ENCODE results near the gene TLR6. TPM values are rescaled to one million over a fixed set of nuclear protein-coding genes. Genes with fewer than 3 reads are reported as not detected.

TLR6 gene
- total and polyA plus RNA-seq, 2 experiments from 2014 or later, result 0.24 to 1.1 TPM

GRCh38 chr4:38856046-38856445, 571 bp downstream of the TLR6 start:
- TF ChIP-seq, protein P1, sequence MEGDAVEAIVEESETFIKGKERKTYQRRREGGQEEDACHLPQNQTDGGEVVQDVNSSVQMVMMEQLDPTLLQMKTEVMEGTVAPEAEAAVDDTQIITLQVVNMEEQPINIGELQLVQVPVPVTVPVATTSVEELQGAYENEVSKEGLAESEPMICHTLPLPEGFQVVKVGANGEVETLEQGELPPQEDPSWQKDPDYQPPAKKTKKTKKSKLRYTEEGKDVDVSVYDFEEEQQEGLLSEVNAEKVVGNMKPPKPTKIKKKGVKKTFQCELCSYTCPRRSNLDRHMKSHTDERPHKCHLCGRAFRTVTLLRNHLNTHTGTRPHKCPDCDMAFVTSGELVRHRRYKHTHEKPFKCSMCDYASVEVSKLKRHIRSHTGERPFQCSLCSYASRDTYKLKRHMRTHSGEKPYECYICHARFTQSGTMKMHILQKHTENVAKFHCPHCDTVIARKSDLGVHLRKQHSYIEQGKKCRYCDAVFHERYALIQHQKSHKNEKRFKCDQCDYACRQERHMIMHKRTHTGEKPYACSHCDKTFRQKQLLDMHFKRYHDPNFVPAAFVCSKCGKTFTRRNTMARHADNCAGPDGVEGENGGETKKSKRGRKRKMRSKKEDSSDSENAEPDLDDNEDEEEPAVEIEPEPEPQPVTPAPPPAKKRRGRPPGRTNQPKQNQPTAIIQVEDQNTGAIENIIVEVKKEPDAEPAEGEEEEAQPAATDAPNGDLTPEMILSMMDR (IDR thresholded peaks at IDR 0.05; ENCODE audit: poor library complexity), result no peak
- no peak for TF ChIP-seq EZH2phosphoT487 (IDR thresholded peaks at IDR 0.05; ENCODE audit: low read depth, severe bottlenecking, unreplicated experiment)
- TF ChIP-seq EZH2 (IDR thresholded peaks at IDR 0.05; ENCODE audit: borderline replicate concordance), result no peak
- 79% methylated on average over 4 of the region's 4 CpGs for WGBS (ENCODE audit: low lambda C conversion rate, missing lambda C conversion rate)
- Histone ChIP-seq H2AFZ (peak overlapping the region; percentile 73), H3K4me3 (no peak overlapping the region), H3K4me1 (ENCODE audit: insufficient read depth) (no peaks in the 10 kb centered on the region), H3K79me2 (no peaks in the 10 kb centered on the region), H3K27me3 (no peaks in the 10 kb centered on the region), H3K36me3 (replicated peaks; ENCODE audit: insufficient read depth, low read depth) (no peaks in the 10 kb centered on the region), H3K27ac (no peak overlapping the region), H3K9me2 (replicated peaks; ENCODE audit: insufficient read depth) (no peaks in the 10 kb centered on the region), H3K4me2 (peak overlapping the region; percentile 70), H3K9me3 (ENCODE audit: low read depth) (no peaks in the 10 kb centered on the region), H4K20me1 (ENCODE audit: insufficient read depth, poor library complexity, severe bottlenecking) (no peaks in the 10 kb centered on the region)
- DNase-seq (ENCODE audit: low spot score), result no peak

DNA sequence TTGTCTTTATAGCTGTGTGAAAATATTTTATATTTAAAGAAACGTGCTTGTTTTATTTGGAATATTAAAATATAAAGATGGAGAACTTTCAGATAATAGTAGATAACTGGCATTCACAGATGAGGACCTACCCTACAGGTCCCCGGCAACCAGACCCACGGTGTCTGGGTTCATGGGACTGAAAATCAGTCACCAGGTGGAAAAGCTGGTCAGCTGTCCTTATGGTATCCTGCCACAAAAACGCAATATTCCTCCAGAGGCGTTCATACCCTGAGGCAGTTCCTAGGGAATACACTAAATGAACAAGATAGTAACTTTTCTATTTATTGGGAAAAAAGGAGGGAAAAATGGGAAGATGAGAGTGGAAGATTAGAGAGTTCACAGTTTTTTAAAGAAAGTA, 1.2 kb downstream of the TLR6 start:
- Histone ChIP-seq H3K27me3 (no peaks in the 10 kb centered on the region), H3K4me2 (no peak overlapping the region), H2AFZ (no peak overlapping the region), H3K4me1 (ENCODE audit: insufficient read depth) (no peaks in the 10 kb centered on the region), H3K9me2 (replicated peaks; ENCODE audit: insufficient read depth) (no peaks in the 10 kb centered on the region), H3K4me3 (no peak overlapping the region), H3K36me3 (replicated peaks; ENCODE audit: insufficient read depth, low read depth) (no peaks in the 10 kb centered on the region), H3K27ac (no peak overlapping the region), H3K9me3 (ENCODE audit: low read depth) (no peaks in the 10 kb centered on the region), H3K79me2 (no peaks in the 10 kb centered on the region), H4K20me1 (ENCODE audit: insufficient read depth, poor library complexity, severe bottlenecking) (no peaks in the 10 kb centered on the region)
- no peak for DNase-seq (ENCODE audit: low spot score)
- TF ChIP-seq EZH2phosphoT487 (IDR thresholded peaks at IDR 0.05; ENCODE audit: low read depth, severe bottlenecking, unreplicated experiment) (no peak), EZH2 (IDR thresholded peaks at IDR 0.05; ENCODE audit: borderline replicate concordance) (no peak)
- TF ChIP-seq, protein P1 (IDR thresholded peaks at IDR 0.05; ENCODE audit: poor library complexity), result no peak
- 84% methylated on average over 5 of the region's 5 CpGs for WGBS (ENCODE audit: low lambda C conversion rate, missing lambda C conversion rate)

- Histone ChIP-seq H3K27me3 (no peaks in the 10 kb centered on the region), H3K9me2 (replicated peaks; ENCODE audit: insufficient read depth) (no peaks in the 10 kb centered on the region), H3K27ac (no peak overlapping the region), H3K4me1 (ENCODE audit: insufficient read depth) (no peaks in the 10 kb centered on the region), H2AFZ (no peak overlapping the region), H3K4me2 (no peak overlapping the region), H3K9me3 (ENCODE audit: low read depth) (no peaks in the 10 kb centered on the region), H3K36me3 (replicated peaks; ENCODE audit: insufficient read depth, low read depth) (no peaks in the 10 kb centered on the region), H4K20me1 (ENCODE audit: insufficient read depth, poor library complexity, severe bottlenecking) (no peaks in the 10 kb centered on the region), H3K79me2 (no peaks in the 10 kb centered on the region), H3K4me3 (no peak overlapping the region)
- 61% methylated on average over 3 of the region's 3 CpGs for WGBS (ENCODE audit: low lambda C conversion rate, missing lambda C conversion rate)
- DNase-seq (ENCODE audit: low spot score), result no peak
- TF ChIP-seq, protein P1 (IDR thresholded peaks at IDR 0.05; ENCODE audit: poor library complexity), result no peak
Measured at GRCh38 chr4:38846015-38846414, 10.6 kb downstream of the TLR6 start.

- no peaks in the 10 kb centered on the region for H3K36me3 ChIP-seq (replicated peaks; ENCODE audit: insufficient read depth, low read depth)
- no peaks in the 10 kb centered on the region for H3K79me2 ChIP-seq
- H3K4me1 ChIP-seq (ENCODE audit: insufficient read depth), result no peaks in the 10 kb centered on the region
- no peaks in the 10 kb centered on the region for H3K9me3 ChIP-seq (ENCODE audit: low read depth)
- no peak for DNase-seq (ENCODE audit: low spot score)
- no peak overlapping the region for H3K4me3 ChIP-seq
- no peaks in the 10 kb centered on the region for H3K9me2 ChIP-seq (replicated peaks; ENCODE audit: insufficient read depth)
- H4K20me1 ChIP-seq (ENCODE audit: insufficient read depth, poor library complexity, severe bottlenecking), result no peaks in the 10 kb centered on the region
- TF ChIP-seq EZH2 (IDR thresholded peaks at IDR 0.05; ENCODE audit: borderline replicate concordance) (no peak), EZH2phosphoT487 (IDR thresholded peaks at IDR 0.05; ENCODE audit: low read depth, severe bottlenecking, unreplicated experiment) (no peak)
- TF ChIP-seq, protein P1 (IDR thresholded peaks at IDR 0.05; ENCODE audit: poor library complexity), result no peak
- H2AFZ ChIP-seq, result no peak overlapping the region
- no peak overlapping the region for H3K4me2 ChIP-seq
- no peak overlapping the region for H3K27ac ChIP-seq
- H3K27me3 ChIP-seq, result no peaks in the 10 kb centered on the region
- WGBS (ENCODE audit: low lambda C conversion rate, missing lambda C conversion rate), result 66% methylated on average over 4 of the region's 4 CpGs
Measured at GRCh38 chr4:38842994-38843393, 13.6 kb downstream of the TLR6 start.
